Measurements from ENCODE around the gene SERPINE1. TPM values are rescaled to one million over a fixed set of nuclear protein-coding genes. Genes with fewer than 3 reads are reported as not detected.

The SERPINE1 gene
- total and polyA plus RNA-seq, 9 donors, result 4.0 to 81.6 (median 19.9) TPM

DNA sequence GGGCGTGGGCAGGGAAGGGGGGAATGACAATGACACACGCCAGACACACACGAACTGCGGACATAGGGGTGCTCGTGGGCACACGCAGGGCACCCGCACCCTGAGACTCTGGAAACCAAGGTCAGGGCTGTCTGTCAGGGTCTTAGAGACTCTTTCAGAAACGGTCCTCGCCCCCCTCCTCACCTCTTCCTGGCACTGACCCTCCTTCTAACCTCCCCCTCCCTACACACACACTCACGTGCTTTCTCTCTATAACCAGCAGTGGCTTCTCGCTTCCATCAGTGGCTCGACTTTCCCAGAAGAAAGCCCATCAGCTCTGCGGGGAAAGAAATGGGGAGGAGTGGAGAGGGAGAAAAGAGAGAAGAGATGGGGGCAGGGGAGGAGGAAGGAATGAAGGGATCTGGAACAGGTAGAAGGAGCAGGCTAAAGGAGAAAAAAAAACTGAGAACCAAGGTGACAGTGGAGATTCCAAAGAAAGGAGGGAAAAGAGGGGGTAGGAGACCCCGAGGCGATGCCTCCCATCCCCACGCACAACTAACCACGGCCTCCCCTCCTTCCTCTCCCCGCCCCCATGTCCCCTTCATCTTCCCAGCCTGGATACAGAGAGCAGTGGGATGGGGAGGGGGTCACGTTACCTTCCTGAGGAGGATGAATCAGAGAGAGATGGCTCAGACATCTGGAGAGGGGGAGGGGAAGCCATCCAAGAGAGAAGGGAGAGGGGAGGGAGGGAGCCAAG, 40.2 kb downstream of the SERPINE1 start:
- H3K4me3 ChIP-seq, result no peak overlapping the region
- no peak overlapping the region for H3K27ac ChIP-seq
- DNase-seq, result no peak
- peaks cover 4% of the 10 kb centered on the region for H3K27me3 ChIP-seq
- no peaks in the 10 kb centered on the region for H3K9me3 ChIP-seq
- H3K4me1 ChIP-seq (ENCODE audit: insufficient read depth), result peaks cover 15% of the 10 kb centered on the region
- WGBS, 3 donors, result 0 to 1% (median 1%) methylated on average over 18 to 19 of the region's 19 CpGs
- intact Hi-C loops (cut with DNase I), result loop anchor here in 3 of 4 donors (5.0 to 10.0 kb wide), 3 partner anchors 75 to 272 kb away; partner anchors contain the start of gene ACHE (in 1 of the 3)
- no peaks in the 10 kb centered on the region for H3K36me3 ChIP-seq
- TF ChIP-seq POLR2A (IDR thresholded peaks at IDR 0.05) (no peak), EP300 (IDR thresholded peaks at IDR 0.05) (no peak)
- TF ChIP-seq, protein P1, sequence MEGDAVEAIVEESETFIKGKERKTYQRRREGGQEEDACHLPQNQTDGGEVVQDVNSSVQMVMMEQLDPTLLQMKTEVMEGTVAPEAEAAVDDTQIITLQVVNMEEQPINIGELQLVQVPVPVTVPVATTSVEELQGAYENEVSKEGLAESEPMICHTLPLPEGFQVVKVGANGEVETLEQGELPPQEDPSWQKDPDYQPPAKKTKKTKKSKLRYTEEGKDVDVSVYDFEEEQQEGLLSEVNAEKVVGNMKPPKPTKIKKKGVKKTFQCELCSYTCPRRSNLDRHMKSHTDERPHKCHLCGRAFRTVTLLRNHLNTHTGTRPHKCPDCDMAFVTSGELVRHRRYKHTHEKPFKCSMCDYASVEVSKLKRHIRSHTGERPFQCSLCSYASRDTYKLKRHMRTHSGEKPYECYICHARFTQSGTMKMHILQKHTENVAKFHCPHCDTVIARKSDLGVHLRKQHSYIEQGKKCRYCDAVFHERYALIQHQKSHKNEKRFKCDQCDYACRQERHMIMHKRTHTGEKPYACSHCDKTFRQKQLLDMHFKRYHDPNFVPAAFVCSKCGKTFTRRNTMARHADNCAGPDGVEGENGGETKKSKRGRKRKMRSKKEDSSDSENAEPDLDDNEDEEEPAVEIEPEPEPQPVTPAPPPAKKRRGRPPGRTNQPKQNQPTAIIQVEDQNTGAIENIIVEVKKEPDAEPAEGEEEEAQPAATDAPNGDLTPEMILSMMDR (IDR thresholded peaks at IDR 0.05), result no peak

DNA sequence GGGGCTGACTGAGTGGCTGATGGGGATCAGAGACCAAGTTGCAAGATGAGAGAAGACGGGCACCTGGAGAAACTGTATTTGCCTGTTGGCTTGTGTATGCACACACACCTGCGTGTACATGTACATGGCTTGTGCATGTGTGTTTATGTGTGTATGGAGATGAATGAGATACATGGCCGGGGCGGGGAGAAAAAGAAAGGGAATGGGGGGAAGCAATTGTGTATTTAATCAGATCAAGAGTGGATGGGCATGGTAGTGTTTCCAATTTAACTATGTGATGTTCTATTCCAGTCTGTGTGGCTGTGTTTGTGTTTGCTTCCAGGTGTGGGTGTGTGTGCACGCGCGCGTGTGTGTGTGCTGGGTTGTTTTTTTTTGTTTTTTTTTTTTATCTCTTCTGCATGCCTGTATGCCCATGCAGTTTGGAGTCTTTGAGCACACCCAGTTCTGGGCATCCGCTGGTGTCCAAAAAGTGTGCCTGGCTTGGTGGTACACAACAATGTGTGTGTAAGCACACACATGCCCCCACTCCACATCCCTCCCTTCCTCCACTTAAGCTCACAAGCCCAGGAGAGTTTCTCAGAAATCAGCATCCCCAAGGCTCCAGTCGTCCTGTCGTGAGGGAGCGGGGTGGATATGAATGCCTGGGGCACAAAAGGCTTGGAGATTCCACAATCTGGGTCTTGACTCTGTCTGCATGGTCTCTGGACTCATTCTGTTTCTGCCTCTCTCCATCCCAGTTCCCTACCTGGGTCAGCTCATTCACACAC, 40.9 kb downstream of the SERPINE1 start:
- Histone ChIP-seq H3K4me3 (no peak overlapping the region), H3K9me3 (no peaks in the 10 kb centered on the region), H3K27ac (no peak overlapping the region), H3K36me3 (no peaks in the 10 kb centered on the region), H3K4me1 (ENCODE audit: insufficient read depth) (peaks cover 15% of the 10 kb centered on the region), H3K27me3 (peaks cover 7% of the 10 kb centered on the region)
- DNase-seq, result no peak
- 2 to 5% (median 3%) methylated on average over 12 of the region's 12 CpGs for WGBS, 3 donors
- TF ChIP-seq POLR2A (IDR thresholded peaks at IDR 0.05) (no peak), EP300 (IDR thresholded peaks at IDR 0.05) (no peak)
- TF ChIP-seq, protein P1 (IDR thresholded peaks at IDR 0.05), result no peak
- intact Hi-C loops (cut with DNase I), result loop anchor here in 3 of 4 donors (5.0 to 10.0 kb wide), 3 partner anchors 74 to 273 kb away; partner anchors contain the start of gene ACHE (in 1 of the 3)

DNA sequence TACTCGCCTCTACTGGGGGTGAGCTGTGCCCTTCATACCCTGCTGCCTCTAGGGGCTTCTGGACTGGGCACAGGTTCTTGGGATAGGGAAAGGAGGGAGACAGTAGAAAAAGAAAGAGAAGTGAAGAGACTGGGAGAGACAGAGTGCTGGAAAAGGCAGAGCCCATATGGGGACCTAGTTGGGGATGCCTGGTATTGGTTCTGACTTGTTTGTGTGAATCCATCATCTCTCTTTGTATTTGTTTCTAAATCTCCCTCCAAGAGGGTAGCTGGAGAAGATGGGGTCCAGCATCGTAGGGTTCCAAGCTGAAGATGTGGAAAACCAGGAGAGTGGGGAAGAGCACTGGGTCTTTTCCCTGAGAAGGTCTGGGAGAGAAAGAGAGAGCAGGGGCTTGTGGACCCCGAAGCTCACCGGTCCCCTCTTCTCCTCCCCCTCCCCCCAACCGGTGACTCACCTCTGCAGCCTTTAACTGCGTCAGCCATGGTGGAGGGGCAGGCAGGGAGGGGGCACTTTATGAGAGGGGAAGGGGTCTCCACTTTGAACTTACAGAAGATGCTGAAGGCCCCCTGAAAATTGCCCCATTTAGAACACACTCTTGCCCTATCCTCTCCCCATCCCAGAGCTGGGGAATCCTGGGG, 41.6 kb downstream of the SERPINE1 start:
- intact Hi-C loops (cut with DNase I), result loop anchor here in 3 of 4 donors (5.0 to 10.0 kb wide), 3 partner anchors 74 to 274 kb away; partner anchors contain the start of gene ACHE (in 1 of the 3)
- Histone ChIP-seq H3K4me1 (ENCODE audit: insufficient read depth) (peaks cover 18% of the 10 kb centered on the region), H3K4me3 (no peak overlapping the region), H3K36me3 (no peaks in the 10 kb centered on the region), H3K27ac (no peak overlapping the region), H3K9me3 (no peaks in the 10 kb centered on the region), H3K27me3 (peaks cover 7% of the 10 kb centered on the region)
- WGBS, 3 donors, result 0 to 2% (median 1%) methylated on average over 6 of the region's 6 CpGs
- DNase-seq, result no peak
- TF ChIP-seq POLR2A (IDR thresholded peaks at IDR 0.05) (no peak), EP300 (IDR thresholded peaks at IDR 0.05) (no peak)
- TF ChIP-seq, protein P1 (IDR thresholded peaks at IDR 0.05), result no peak
